ENCODE data around the gene AFF4.

AFF4 gene

GRCh38 chr5:132895719-132896305, 67.6 kb downstream of the AFF4 start:
- in situ Hi-C loops (cut with MboI; ENCODE audit: low sequenced_read_pairs): no loop called here

- in situ Hi-C loops (cut with MboI; ENCODE audit: low sequenced_read_pairs): no loop called here
Measured at GRCh38 chr5:132890817-132891216, 72.6 kb downstream of the AFF4 start.

GRCh38 chr5:132889501-132889900, 73.9 kb downstream of the AFF4 start:
- in situ Hi-C loops (cut with MboI; ENCODE audit: low sequenced_read_pairs): no loop called here

- in situ Hi-C loops (cut with MboI; ENCODE audit: low sequenced_read_pairs): no loop called here
Measured at GRCh38 chr5:132887283-132887682, 76.2 kb downstream of the AFF4 start.

GRCh38 chr5:132886064-132886823, 77.2 kb downstream of the AFF4 start:
- in situ Hi-C loops (cut with MboI; ENCODE audit: low sequenced_read_pairs): no loop called here

GRCh38 chr5:132884548-132884947, 78.9 kb downstream of the AFF4 start:
- in situ Hi-C loops (cut with MboI; ENCODE audit: low sequenced_read_pairs): no loop called here

- in situ Hi-C loops (cut with MboI; ENCODE audit: low sequenced_read_pairs): no loop called here
Measured at GRCh38 chr5:132883261-132883834, 80.1 kb downstream of the AFF4 start.

GRCh38 chr5:132877938-132878337, 85.5 kb downstream of the AFF4 start:
- in situ Hi-C loops (cut with MboI; ENCODE audit: low sequenced_read_pairs): no loop called here

- in situ Hi-C loops (cut with MboI; ENCODE audit: low sequenced_read_pairs): no loop called here
Measured at GRCh38 chr5:132877466-132877865, 86.0 kb downstream of the AFF4 start.

GRCh38 chr5:132876020-132876759, 87.2 kb downstream of the AFF4 start:
- in situ Hi-C loops (cut with MboI; ENCODE audit: low sequenced_read_pairs): no loop called here

GRCh38 chr5:132873930-132874271, 89.5 kb downstream of the AFF4 start:
- in situ Hi-C loops (cut with MboI; ENCODE audit: low sequenced_read_pairs): no loop called here

- in situ Hi-C loops (cut with MboI; ENCODE audit: low sequenced_read_pairs): no loop called here
Measured at GRCh38 chr5:132873119-132873929, 90.1 kb downstream of the AFF4 start, which contains the start of gene LEAP2. LEAP2 (plus strand) TSS chr5:132873668; CDS start chr5:132873695, 27 bp downstream.

- in situ Hi-C loops (cut with MboI; ENCODE audit: low sequenced_read_pairs): no loop called here
Measured at GRCh38 chr5:132872788-132873118, 90.7 kb downstream of the AFF4 start.

GRCh38 chr5:132871459-132872284, 91.8 kb downstream of the AFF4 start:
- in situ Hi-C loops (cut with MboI; ENCODE audit: low sequenced_read_pairs): no loop called here

GRCh38 chr5:132870801-132871200, 92.6 kb downstream of the AFF4 start:
- in situ Hi-C loops (cut with MboI; ENCODE audit: low sequenced_read_pairs): no loop called here

GRCh38 chr5:132868754-132869153, 94.7 kb downstream of the AFF4 start:
- in situ Hi-C loops (cut with MboI; ENCODE audit: low sequenced_read_pairs): no loop called here

- in situ Hi-C loops (cut with MboI; ENCODE audit: low sequenced_read_pairs): no loop called here
Measured at GRCh38 chr5:132867046-132867451, 96.4 kb downstream of the AFF4 start.

GRCh38 chr5:132866342-132867045, 96.9 kb downstream of the AFF4 start, which contains the start of the genes GDF9 and UQCRQ:
GDF9 (minus strand) TSS chr5:132866469; CDS start chr5:132864533, 1,936 bp downstream.
UQCRQ (plus strand) TSS chr5:132866642; CDS start chr5:132866882, 240 bp downstream.
- in situ Hi-C loops (cut with MboI; ENCODE audit: low sequenced_read_pairs): no loop called here

- in situ Hi-C loops (cut with MboI; ENCODE audit: low sequenced_read_pairs): no loop called here
Measured at GRCh38 chr5:132865668-132866341, 97.6 kb downstream of the AFF4 start.
